ENCODE measurements around the gene TMEM39A. TPM values are rescaled to one million over a fixed set of nuclear protein-coding genes. Genes with fewer than 3 reads are reported as not detected.

Gene TMEM39A
- total RNA-seq, 1 experiment from 2014 or later: 36.6 TPM

GRCh38 chr3:119401503-119402440 lies 61.6 kb downstream of the TMEM39A start:
- no peak for DNase-seq (ENCODE audit: extremely low read depth, low read depth)

DNA sequence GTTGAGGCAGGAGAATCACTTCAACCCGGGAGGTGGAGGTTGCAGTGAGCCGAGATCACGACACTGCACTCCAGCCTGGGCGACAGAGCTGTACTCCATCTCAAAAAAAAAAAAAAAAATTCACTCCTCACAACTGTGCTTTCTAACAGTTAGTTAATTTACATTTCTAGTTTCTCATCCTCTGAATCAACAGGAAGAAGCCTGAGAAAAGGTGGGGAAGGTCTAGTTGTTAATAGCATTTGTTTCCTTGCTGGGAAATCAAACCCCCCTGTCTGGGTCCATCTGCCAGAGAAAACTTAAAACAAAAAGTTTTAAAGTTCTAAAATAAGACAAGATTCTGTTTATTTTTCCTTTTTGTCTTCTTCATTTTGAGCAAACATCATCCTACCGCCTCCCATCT lies 62.3 kb downstream of the TMEM39A start:
- DNase-seq (ENCODE audit: extremely low read depth, low read depth): no peak

DNA sequence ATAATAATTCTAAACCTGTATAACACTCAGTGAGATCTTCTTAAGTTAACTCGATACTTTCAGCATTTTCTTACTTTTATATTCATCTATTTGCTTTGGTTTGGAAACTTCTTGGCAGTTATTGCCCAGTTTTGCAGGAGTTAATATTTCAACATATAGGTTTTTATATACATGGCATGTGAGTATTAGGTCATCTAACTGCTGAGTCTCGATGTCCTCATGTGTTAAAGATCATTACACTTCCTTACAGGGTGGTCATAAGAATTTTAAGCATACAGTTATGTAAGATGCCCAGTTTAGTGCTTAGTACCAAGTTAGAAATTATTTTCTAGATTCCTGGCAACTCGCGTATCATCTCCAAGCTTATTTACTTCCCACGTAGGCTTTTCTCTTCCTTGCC lies 62.9 kb downstream of the TMEM39A start:
- no peak for DNase-seq (ENCODE audit: extremely low read depth, low read depth)

DNA sequence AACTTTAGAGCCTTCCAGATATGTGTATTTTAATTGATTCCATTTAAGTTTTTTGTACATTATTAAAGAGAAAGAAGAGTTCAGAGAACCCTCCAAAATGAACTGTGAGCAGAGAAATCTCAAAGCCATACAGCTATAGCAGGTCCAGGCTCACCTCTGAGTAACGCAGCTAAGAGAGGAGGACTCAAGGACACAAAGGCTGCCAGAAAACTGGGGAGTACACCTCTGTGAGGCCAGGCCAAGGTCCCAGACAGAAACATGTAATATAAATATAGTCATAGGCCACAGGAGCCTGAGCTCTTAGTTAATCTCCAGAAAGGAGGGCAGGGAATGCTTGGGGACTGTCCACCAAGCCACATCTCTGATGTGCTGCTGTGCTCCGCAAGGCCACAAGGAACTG lies 66.5 kb downstream of the TMEM39A start:
- DNase-seq (ENCODE audit: extremely low read depth, low read depth): no peak

DNA sequence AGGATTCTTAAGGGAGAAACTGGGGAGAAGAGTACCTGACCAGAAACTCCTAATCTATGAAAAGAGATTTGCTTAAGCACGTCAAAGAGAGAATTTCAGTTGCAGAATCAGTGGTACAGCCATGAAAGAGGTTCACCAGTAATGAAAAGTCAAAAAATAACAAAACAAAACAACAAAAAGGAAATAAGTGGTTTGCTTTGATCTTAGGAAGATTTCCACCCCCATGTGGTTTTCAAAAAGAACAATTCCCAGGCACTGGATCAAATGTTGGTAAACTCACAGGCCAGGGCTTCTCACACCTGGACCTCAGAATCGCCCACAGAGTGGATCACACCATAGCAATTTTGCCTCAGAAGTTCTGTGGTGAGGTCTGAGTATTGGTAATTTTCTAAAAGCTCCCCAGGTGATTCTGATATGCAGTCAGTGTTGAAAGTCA lies 67.5 kb downstream of the TMEM39A start:
- no peak for DNase-seq (ENCODE audit: extremely low read depth, low read depth)

DNA sequence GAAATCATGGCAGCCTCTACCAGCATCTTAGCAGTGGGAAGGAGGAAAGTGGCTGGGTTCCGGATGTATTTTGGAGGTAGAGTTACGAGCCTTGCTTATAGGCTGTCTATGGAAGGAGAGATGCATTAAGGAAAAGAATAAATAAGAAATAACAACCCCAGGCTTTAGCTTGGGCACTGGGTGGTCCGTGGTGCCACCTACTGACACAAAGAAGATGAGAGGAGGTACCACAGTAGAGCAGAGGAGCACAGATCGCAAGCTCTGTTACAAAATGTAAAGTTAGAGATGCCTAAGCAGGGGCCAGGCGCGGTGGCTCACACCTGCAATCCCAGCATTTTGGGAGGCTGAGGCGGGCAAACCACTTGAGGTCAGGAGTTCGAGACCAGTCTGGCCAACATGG lies 74.8 kb downstream of the TMEM39A start:
- no peak for DNase-seq (ENCODE audit: extremely low read depth, low read depth)

DNA sequence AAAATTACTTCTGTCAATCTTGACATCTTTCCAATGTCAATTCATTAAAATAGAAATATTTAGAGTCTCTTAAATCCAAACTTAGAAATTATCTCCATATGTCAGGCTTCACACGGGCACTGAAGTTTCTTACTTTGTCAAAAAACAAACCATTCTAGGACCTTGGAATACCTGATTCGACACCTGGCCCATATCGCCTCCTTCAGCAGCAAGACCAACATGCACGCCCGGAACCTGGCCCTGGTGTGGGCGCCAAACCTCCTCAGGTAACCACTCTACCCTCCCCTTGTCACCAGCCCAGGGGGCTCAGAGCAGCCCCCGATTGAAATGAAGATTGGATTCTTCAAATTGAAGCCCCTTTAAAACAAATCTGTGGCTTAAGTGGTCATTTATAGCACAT lies 81.3 kb downstream of the TMEM39A start:
- no peak for DNase-seq (ENCODE audit: extremely low read depth, low read depth)

DNA sequence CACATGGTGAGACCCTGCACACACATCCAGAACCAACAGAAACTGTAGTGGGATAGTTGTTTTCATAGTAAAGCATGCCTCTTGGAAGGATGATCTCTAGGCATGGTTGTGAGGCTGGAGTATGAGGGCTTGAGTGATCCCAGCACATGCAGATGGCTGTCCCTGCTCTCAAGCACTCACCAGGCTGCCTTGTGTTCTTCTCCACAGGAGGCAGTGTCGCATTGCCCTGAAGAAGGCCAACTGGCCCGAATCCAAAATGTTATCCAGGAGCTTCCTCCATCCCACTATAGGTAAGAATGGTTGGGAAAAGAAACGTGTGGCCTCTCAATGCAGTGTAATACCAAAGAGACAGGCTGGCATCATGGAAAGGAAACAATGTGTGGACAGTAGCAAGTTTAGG lies 82.7 kb downstream of the TMEM39A start:
- DNase-seq (ENCODE audit: extremely low read depth, low read depth): no peak

Other genes with a start within 250 kb of the TMEM39A start
- gene B4GALT4, start 222.7 kb downstream of the TMEM39A start, total RNA-seq (2014; rRNA removed; shearing (Covaris generic)): 9.9 and 10.3 TPM in 2 replicates
- gene ARHGAP31, start 169.2 kb downstream of the TMEM39A start, total RNA-seq (2014; rRNA removed; shearing (Covaris generic)): 1.2 and 1.4 TPM in 2 replicates
- gene POGLUT1, start 5.3 kb upstream of the TMEM39A start, total RNA-seq (2014; rRNA removed; shearing (Covaris generic)): 8.8 and 12.4 TPM in 2 replicates
- gene TIMMDC1, start 34.9 kb upstream of the TMEM39A start, total RNA-seq (2014; rRNA removed; shearing (Covaris generic)): 61.1 and 65.6 TPM in 2 replicates
- gene CD80, start 96.0 kb upstream of the TMEM39A start, total RNA-seq (2014; rRNA removed; shearing (Covaris generic)): not detected in 2 replicates
- 0.06 and 0.30 TPM in 2 replicates for gene ADPRH, start 115.9 kb upstream of the TMEM39A start, total RNA-seq (2014; rRNA removed; shearing (Covaris generic))
- gene PLA1A, start 134.3 kb upstream of the TMEM39A start, total RNA-seq (2014; rRNA removed; shearing (Covaris generic)): not detected in 2 replicates
- 0.38 TPM in 1 of 2 replicates, not detected in the other for gene POPDC2, start 197.0 kb upstream of the TMEM39A start, total RNA-seq (2014; rRNA removed; shearing (Covaris generic))
- gene COX17, start 213.8 kb upstream of the TMEM39A start, total RNA-seq (2014; rRNA removed; shearing (Covaris generic)): 39.9 and 45.8 TPM in 2 replicates
- gene CFAP91, start 239.4 kb upstream of the TMEM39A start, total RNA-seq (2014; rRNA removed; shearing (Covaris generic)): not detected in 2 replicates